Left forelimb (tissue), 1 donor: ENCODE measurements around the gene MOB3B.

ENCODE experiments used
- DNase-seq: peaks from one replicate; pipeline ENCODE4 v3.0.0-alpha.2; 2018; ENCODE audit warnings: low spot score

Gene MOB3B

GRCh38 chr9:27365707-27366376, 163.8 kb downstream of the MOB3B start:
- DNase-seq: no peak

DNA sequence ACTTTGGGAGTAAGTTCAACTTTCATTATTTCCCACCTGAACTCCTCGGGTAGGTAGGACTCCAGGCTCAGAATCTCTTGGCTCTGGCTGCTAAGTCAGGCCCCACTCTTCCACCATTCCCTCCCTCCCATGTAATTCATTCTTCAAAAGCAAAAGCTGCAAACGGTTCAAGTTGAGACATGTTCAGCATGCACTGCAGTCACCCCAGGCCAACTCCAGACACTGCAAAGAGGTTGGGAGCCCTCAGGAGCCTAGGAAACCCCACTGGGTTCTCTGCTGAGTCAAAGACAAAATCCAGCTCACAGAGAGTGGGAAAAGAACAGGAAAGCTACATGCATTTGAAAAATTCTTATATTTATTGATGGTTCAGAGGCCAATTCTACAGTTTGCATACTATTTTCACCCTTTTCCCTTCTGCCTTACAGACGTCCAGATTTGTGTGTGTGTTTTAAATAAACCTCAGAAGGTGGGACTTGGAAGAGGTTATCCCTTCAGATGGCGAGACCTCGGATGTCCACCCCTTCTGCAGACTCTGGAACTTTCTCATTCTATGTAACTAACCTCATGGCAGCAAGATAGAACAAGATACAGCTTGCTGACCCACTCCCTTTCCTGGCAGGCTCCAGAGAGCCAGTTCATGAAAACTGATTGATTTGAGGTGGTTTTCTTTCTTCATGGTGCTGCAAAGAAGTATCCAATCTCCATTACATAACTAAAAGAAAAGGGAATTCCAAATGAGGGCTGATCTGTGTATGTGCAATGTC, 167.0 kb downstream of the MOB3B start:
- DNase-seq: no peak

DNA sequence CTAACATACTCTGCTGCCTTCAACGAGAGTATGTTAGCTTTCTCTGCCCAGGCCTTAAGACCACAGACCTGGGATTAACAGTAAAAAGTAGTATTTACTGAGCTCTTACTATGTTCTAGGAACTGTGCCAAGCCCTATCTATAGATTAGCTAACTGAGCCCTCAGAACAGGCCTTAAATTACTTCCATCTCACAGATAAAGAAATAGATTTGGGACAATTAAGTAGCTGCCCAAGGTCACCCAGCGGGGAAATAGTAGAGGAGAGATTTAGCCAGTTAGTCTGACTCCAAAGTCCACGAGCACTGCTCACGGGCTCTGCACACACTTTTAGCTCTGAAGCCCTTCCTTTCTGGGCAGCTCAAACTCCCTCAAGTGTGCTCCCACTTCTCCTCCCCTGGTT, 168.1 kb downstream of the MOB3B start:
- DNase-seq: no peak

GRCh38 chr9:27359763-27360162, 169.9 kb downstream of the MOB3B start:
- no peak for DNase-seq

DNA sequence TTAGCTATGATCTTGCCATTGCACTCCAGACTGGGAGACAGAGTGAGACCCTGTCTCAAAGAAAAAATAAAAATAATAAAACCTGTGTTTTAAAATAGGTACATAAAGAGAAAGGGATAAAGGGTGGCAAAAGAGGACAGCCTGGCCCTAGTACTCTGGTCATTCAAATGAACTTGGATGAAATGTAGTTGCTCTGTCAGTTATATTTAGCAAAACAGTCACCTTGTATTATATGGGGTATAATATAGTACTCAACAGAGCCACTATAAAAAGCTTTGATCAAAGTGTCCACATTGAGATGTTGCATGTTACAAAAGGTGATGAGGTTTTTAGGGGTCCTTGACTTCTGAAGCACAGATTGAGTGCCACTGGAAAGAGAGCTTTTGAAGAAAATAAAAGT, 171.6 kb downstream of the MOB3B start:
- no peak for DNase-seq

DNA sequence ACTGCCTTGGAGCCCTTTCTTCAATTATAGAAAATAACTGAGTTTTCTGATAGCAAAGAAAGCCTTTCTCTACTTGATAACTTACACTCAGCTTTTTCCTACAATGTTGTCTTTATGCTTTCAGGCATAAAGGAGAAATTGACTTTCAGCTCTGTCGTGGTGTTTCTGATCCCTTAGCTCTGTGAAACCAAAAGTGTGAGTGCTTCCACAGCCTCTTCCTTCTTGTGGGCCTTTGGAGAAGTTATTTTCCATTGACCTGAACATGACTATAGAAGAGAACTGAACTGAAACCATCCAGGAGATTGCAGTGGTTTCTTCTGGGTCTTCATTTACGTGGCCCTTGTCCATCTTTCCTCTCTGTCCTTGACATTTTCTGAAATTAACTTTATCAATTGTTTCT, 173.2 kb downstream of the MOB3B start:
- DNase-seq: no peak

GRCh38 chr9:27355166-27355565, 174.4 kb downstream of the MOB3B start:
- no peak for DNase-seq

DNA sequence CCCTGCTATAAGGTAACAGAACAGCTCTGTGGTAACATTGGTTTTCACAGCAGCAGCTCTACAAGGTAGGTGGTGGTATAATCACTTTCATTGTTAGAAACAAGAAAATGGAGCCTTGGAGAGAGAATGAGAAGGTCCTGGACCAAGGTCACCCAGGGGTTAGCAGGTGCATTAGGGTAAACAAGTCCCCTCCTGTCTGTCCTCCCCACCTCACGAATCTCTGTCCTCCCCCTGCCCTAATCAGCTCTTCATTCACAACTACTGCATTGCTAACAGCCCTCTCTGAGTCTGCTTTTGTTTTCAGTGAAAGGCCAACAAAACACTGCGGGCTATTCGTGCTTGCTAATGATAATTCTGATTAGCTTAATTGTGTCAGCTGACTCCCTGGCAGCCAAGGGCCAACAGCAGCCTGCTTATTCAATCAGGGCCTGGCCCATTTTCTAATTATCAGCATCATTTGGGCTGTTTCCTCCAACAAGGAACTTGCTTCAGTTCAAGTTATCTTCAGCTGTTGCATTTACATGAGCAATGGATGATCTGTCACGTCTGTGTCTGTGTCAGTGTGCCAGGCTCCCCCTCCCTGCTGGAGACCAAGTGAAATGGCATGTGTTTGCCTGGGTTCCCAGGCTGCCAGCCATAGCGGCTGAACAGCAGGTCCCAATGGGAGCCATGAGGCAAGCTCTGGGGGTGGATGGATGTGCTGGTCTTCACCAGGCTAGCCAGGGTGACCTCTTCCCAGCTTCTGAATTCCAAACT, 176.0 kb downstream of the MOB3B start:
- no peak for DNase-seq

- no peak for DNase-seq
These were observed 176.5 kb downstream of the MOB3B start for GRCh38 chr9:27353166-27353473.

GRCh38 chr9:27352457-27353165, 177.0 kb downstream of the MOB3B start:
- no peak for DNase-seq

GRCh38 chr9:27351438-27351837, 178.2 kb downstream of the MOB3B start:
- no peak for DNase-seq

- DNase-seq: no peak
These were observed 179.1 kb downstream of the MOB3B start for GRCh38 chr9:27350382-27350976.

GRCh38 chr9:27349698-27350080, 179.9 kb downstream of the MOB3B start:
- no peak for DNase-seq

- DNase-seq: no peak
These were observed 180.6 kb downstream of the MOB3B start for GRCh38 chr9:27348785-27349697.

GRCh38 chr9:27347889-27348288, 181.7 kb downstream of the MOB3B start:
- no peak for DNase-seq

- DNase-seq: no peak
These were observed 184.8 kb downstream of the MOB3B start for GRCh38 chr9:27344776-27345175.

DNA sequence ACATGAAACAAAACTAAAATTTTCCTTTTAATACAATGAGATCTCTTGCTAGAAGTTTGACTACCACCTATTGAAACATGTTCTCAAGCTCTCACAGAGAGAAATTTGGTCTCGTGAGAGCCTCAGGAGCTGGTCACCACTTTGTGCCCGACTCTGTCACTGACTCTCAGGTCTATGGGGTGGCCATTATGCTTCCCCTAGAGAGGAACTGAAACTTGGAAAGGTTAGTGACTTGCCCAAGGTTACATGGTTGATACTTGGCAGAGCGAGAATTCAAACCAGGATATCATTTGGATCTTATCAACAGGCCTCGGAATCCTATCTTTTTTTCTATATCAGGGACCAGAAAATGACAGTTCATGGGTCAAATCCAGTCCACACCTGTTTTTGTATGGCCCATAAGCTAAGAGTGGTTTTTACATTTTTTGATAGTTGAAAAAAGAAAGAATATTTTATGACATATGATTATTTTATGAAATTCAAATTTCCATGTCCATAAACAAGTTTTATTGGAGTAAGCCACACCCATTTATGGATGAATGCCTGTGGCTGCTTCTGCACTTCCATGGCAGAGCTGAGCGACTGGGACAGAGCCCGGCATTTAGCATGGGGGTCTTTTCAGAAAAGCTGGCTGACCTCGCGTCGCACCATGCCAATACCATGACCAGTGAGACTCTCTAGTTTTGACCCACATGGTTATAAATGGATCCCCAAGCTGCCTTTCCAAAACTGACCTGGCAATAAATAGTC, 187.9 kb downstream of the MOB3B start:
- DNase-seq: no peak

- no peak for DNase-seq
These were observed 188.6 kb downstream of the MOB3B start for GRCh38 chr9:27340961-27341511.

DNA sequence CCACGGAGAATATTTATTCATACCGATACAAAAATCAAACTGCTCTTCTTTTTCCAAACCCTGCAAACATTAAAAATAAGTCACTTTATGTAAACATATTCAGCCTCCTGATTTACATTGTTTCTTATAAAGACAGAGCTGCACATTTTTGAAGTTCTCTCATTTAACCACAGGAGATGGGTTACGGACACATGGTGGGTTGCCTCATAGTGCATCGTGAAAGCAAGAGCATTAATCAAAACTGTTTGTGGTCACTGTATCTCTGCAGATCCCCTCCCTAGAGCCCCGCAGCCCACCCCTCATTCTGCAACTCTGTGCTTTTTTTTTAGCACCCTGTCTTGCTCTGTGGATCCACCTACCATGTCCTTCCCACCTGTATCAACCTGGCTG, 189.3 kb downstream of the MOB3B start:
- no peak for DNase-seq

- DNase-seq: no peak
These were observed 189.8 kb downstream of the MOB3B start for GRCh38 chr9:27339661-27340284.
